ENCODE measurements around the gene AAMP. TPM values are rescaled to one million over a fixed set of nuclear protein-coding genes. Genes with fewer than 3 reads are reported as not detected.
"Not testable (repeated sequence)": the region's sequence is repeated elsewhere in the genome, so short reads cannot be mapped to it uniquely, and the experiment has no call there.

The AAMP gene
- total RNA-seq, 1 donor from 2014 or later: 205 TPM

GRCh38 chr2:218274586-218274985 is 4.6 kb upstream of the AAMP start:
- no peak overlapping the region for H3K4me3 ChIP-seq (ENCODE audit: low read depth, low read length)
- DNase-seq (ENCODE audit: low read depth) (no peak), FAIRE-seq (peak; percentile 32)
- H3K36me3 ChIP-seq (ENCODE audit: control insufficient read depth, insufficient read depth, low read length): peaks cover 47% of the 10 kb centered on the region
- H3K27me3 ChIP-seq (ENCODE audit: control insufficient read depth, insufficient read depth, low read length): no peaks in the 10 kb centered on the region
- no peak for TF ChIP-seq CTCF (IDR thresholded peaks at IDR 0.05; ENCODE audit: insufficient read depth, low read length, severe bottlenecking)

DNA sequence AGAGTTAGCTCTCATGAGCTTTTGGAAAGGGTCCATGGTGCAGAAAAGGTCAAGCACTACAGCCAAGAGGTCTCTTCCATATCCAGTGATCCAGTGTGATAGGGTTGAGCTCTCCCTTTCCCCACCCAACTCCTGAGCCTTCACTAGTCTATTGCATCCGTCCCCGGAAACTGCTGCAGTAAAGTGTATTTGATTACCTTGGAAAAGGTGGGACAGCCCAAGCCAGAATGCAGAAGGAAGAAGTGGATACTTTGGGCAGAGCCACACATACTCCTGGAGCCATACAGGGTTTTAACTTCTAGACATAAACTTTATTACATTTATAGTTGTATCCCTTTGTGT is 3.9 kb upstream of the AAMP start:
- FAIRE-seq (no peak), DNase-seq (ENCODE audit: low read depth) (no peak)
- peaks cover 40% of the 10 kb centered on the region for H3K36me3 ChIP-seq (ENCODE audit: control insufficient read depth, insufficient read depth, low read length)
- no peaks in the 10 kb centered on the region for H3K27me3 ChIP-seq (ENCODE audit: control insufficient read depth, insufficient read depth, low read length)
- H3K4me3 ChIP-seq (ENCODE audit: low read depth, low read length): no peak overlapping the region
- no peak for TF ChIP-seq CTCF (IDR thresholded peaks at IDR 0.05; ENCODE audit: insufficient read depth, low read length, severe bottlenecking)

GRCh38 chr2:218273214-218273907 is 3.4 kb upstream of the AAMP start:
- peaks cover 35% of the 10 kb centered on the region for H3K36me3 ChIP-seq (ENCODE audit: control insufficient read depth, insufficient read depth, low read length)
- not testable (repeated sequence) for DNase-seq (ENCODE audit: low read depth); H3K27me3 ChIP-seq (ENCODE audit: control insufficient read depth, insufficient read depth, low read length); FAIRE-seq; H3K4me3 ChIP-seq (ENCODE audit: low read depth, low read length)

GRCh38 chr2:218272531-218273212 is 2.7 kb upstream of the AAMP start:
- Histone ChIP-seq H3K27me3 (ENCODE audit: control insufficient read depth, insufficient read depth, low read length) (no peaks in the 10 kb centered on the region), H3K36me3 (ENCODE audit: control insufficient read depth, insufficient read depth, low read length) (peaks cover 30% of the 10 kb centered on the region), H3K4me3 (ENCODE audit: low read depth, low read length) (no peak overlapping the region)
- TF ChIP-seq CTCF (IDR thresholded peaks at IDR 0.05; ENCODE audit: insufficient read depth, low read length, severe bottlenecking): peak; percentile 92
- no peak for FAIRE-seq
- DNase-seq (ENCODE audit: low read depth): peak; percentile 96

GRCh38 chr2:218271865-218272530 is 2.1 kb upstream of the AAMP start:
- Histone ChIP-seq H3K36me3 (ENCODE audit: control insufficient read depth, insufficient read depth, low read length) (peaks cover 28% of the 10 kb centered on the region), H3K4me3 (ENCODE audit: low read depth, low read length) (no peak overlapping the region), H3K27me3 (ENCODE audit: control insufficient read depth, insufficient read depth, low read length) (no peaks in the 10 kb centered on the region)
- TF ChIP-seq CTCF (IDR thresholded peaks at IDR 0.05; ENCODE audit: insufficient read depth, low read length, severe bottlenecking): no peak
- DNase-seq (ENCODE audit: low read depth) (no peak), FAIRE-seq (no peak)

DNA sequence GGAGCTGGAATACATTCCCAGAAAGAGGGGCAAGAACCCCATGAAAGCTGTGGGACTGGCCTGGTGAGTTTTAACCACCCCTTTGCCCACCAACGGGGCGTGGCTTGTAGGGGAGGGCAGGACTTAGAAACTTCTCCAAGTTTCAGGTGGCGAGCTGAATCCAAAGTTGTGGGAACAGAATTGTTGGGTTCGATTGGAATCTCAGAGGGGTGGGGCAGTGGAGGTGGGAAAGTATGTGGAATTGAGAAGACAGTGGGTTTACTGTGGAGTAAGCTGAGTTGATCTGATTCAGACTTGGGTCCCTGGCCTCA is 1.5 kb upstream of the AAMP start:
- Histone ChIP-seq H3K4me3 (ENCODE audit: low read depth, low read length) (peak overlapping the region; percentile 84), H3K27me3 (ENCODE audit: control insufficient read depth, insufficient read depth, low read length) (no peaks in the 10 kb centered on the region), H3K36me3 (ENCODE audit: control insufficient read depth, insufficient read depth, low read length) (peaks cover 26% of the 10 kb centered on the region)
- FAIRE-seq (no peak), DNase-seq (ENCODE audit: low read depth) (peak; percentile 46)
- no peak for TF ChIP-seq CTCF (IDR thresholded peaks at IDR 0.05; ENCODE audit: insufficient read depth, low read length, severe bottlenecking)
